IMR-90 (cell line): Measurements from ENCODE around the gene SOX5. TPM values are rescaled to one million over a fixed set of nuclear protein-coding genes. Genes with fewer than 3 reads are reported as not detected.
"Not testable (repeated sequence)": the region's sequence is repeated elsewhere in the genome, so short reads cannot be mapped to it uniquely, and the experiment has no call there.

Source experiments
- ATAC-seq: fragments of 200-7000 bp; cut with Tn5 transposase; 2 replicates; pipeline ENCODE4 v1.9.1; 2020; ENCODE audit warnings: low read depth, mild to moderate bottlenecking, moderate library complexity
- BruUV-seq: library from RNA; stranded (reverse); fragments of 400-500 nt; replicated peaks from 2 replicates; lab custom pipeline; 2021; lab: Mats Ljungman, UMichigan
- CTCF ChIA-PET: fragments of 300-600 bp; formaldehyde crosslinking; extraction: SDS; loops from one replicate; lab custom pipeline; 2021; ENCODE audit warnings: antibody characterized with exemption; lab: Yijun Ruan, JAX
- POLR2A ChIA-PET: fragments of 300-600 bp; sonication (Branson Sonifier 250); formaldehyde crosslinking; loops from one replicate; lab custom pipeline; 2022; ENCODE audit warnings: antibody characterized with exemption; ENCODE audit not compliant: unreplicated experiment; lab: Charles Lee
- DNase-seq: peaks from one replicate; pipeline ENCODE4 v3.0.0; 2013
- H2AFZ ChIP-seq: replicated peaks from 2 replicates; pipeline ENCODE3; 2013; ENCODE audit warnings: low read length, mild to moderate bottlenecking; ENCODE audit not compliant: poor library complexity
- H2AK5ac ChIP-seq: 2 replicates; pipeline ENCODE4 v1.6.1; 2013; ENCODE audit warnings: low read depth, low read length, inconsistent platforms
- H2AK9ac ChIP-seq: replicated peaks from 2 replicates; pipeline ENCODE3; 2013; ENCODE audit warnings: mild to moderate bottlenecking, low read depth, low read length, moderate library complexity; ENCODE audit not compliant: poor library complexity
- H2BK120ac ChIP-seq: 2 replicates; pipeline ENCODE4 v1.6.1; 2013; ENCODE audit warnings: low read depth, low read length, inconsistent platforms
- H2BK15ac ChIP-seq: 3 replicates; pipeline ENCODE4 v1.6.1; 2013; ENCODE audit warnings: low read depth, low read length, inconsistent platforms
- H2BK20ac ChIP-seq: 2 replicates; pipeline ENCODE4 v1.6.1; 2013; ENCODE audit warnings: low read depth, mild to moderate bottlenecking, inconsistent platforms, low read length, moderate library complexity
- H2BK5ac ChIP-seq: 2 replicates; pipeline ENCODE4 v1.6.1; 2013; ENCODE audit warnings: mild to moderate bottlenecking, low read depth, low read length, inconsistent platforms; ENCODE audit not compliant: poor library complexity, severe bottlenecking
- H3K14ac ChIP-seq: replicated peaks from 2 replicates; pipeline ENCODE4 v1.6.1; 2013; ENCODE audit warnings: low read depth, low read length, inconsistent platforms
- H3K18ac ChIP-seq: 2 replicates; pipeline ENCODE4 v1.6.1; 2013; ENCODE audit warnings: low read depth, low read length, control low read depth
- H3K23ac ChIP-seq: 2 replicates; pipeline ENCODE4 v1.6.1; 2013; ENCODE audit warnings: low read depth, low read length, inconsistent platforms
- H3K27ac ChIP-seq: 2 replicates; pipeline ENCODE4 v1.5.1; 2013; ENCODE audit warnings: mild to moderate bottlenecking, control low read depth, low read length; ENCODE audit not compliant: insufficient read depth
- H3K27me3 ChIP-seq: 2 replicates; pipeline ENCODE4 v1.6.1; 2013; ENCODE audit warnings: low read length; ENCODE audit not compliant: control insufficient read depth, insufficient read depth
- H3K36me3 ChIP-seq: 2 replicates; pipeline ENCODE4 v1.6.1; 2013; ENCODE audit warnings: low read length, mixed read lengths; ENCODE audit not compliant: control insufficient read depth, insufficient read depth
- H3K4ac ChIP-seq: 2 replicates; pipeline ENCODE4 v1.6.1; 2013; ENCODE audit warnings: low read depth, low read length, inconsistent platforms
- H3K4me1 ChIP-seq: 2 replicates; pipeline ENCODE4 v1.6.1; 2013; ENCODE audit warnings: low read length, mixed read lengths; ENCODE audit not compliant: control insufficient read depth, insufficient read depth
- H3K4me2 ChIP-seq: 2 replicates; pipeline ENCODE4 v1.6.1; 2013; ENCODE audit warnings: low read depth, mild to moderate bottlenecking, control low read depth, low read length, moderate library complexity
- H3K4me3 ChIP-seq: 2 replicates; pipeline ENCODE4 v1.5.1; 2013; ENCODE audit warnings: low read depth, mild to moderate bottlenecking, control low read depth, low read length, moderate library complexity; ENCODE audit not compliant: insufficient read depth
- H3K56ac ChIP-seq: 2 replicates; pipeline ENCODE4 v1.6.1; 2013; ENCODE audit warnings: low read length, inconsistent platforms; ENCODE audit not compliant: insufficient read depth; ENCODE audit errors: extremely low read depth
- H3K79me1 ChIP-seq, 2 experiments: 2 replicates each; pipeline ENCODE4 v1.6.1; 2013; ENCODE audit warnings: low read length in 2 of 2, inconsistent platforms in 1 of 2, low read depth in 1 of 2
- H3K9ac ChIP-seq: 2 replicates; pipeline ENCODE4 v1.6.1; 2013; ENCODE audit warnings: low read depth, low read length, control low read depth
- H3K9me1 ChIP-seq: 2 replicates; pipeline ENCODE4 v1.6.1; 2013; ENCODE audit warnings: low read length, inconsistent platforms; ENCODE audit not compliant: insufficient read depth
- H3K9me3 ChIP-seq: 2 replicates; pipeline ENCODE4 v1.6.1; 2013; ENCODE audit warnings: low read length; ENCODE audit not compliant: control insufficient read depth, insufficient read depth
- H4K20me1 ChIP-seq: 2 replicates; pipeline ENCODE4 v1.6.1; 2013; ENCODE audit warnings: low read length, inconsistent platforms; ENCODE audit not compliant: insufficient read depth
- H4K5ac ChIP-seq: 2 replicates; pipeline ENCODE4 v1.6.1; 2013; ENCODE audit warnings: mild to moderate bottlenecking, low read depth, low read length, control low read depth
- H4K8ac ChIP-seq, 2 experiments: 2 replicates each; pipeline ENCODE4 v1.6.1; 2013; ENCODE audit warnings: low read depth in 2 of 2, low read length in 2 of 2, control low read depth in 1 of 2, inconsistent platforms in 1 of 2
- H4K91ac ChIP-seq: 2 replicates; pipeline ENCODE4 v1.6.1; 2013; ENCODE audit warnings: low read depth, low read length, inconsistent platforms; ENCODE audit not compliant: insufficient read depth
- WGBS, 2 experiments: methylation state at CpG; one replicate each; pipeline versions ENCODE4 v1.1.5 to v1.1.7; 2013; ENCODE audit warnings: missing lambda C conversion rate in 2 of 2; ENCODE audit not compliant: insufficient read length in 1 of 2; ENCODE audit errors: extremely low coverage in 2 of 2; 5-methylcytosine and 5-hydroxymethylcytosine counted together
- dilution Hi-C: fragments of 300-500 bp; cut with HindIII; formaldehyde crosslinking; loops from one replicate; pipeline ENCODE4 v1.14.3; 2018; ENCODE audit warnings: low sequenced_read_pairs; ENCODE audit not compliant: unreplicated experiment
- in situ Hi-C: fragments of 300-500 bp; cut with MboI; formaldehyde crosslinking; loops from 3 replicates; pipeline ENCODE4 v1.14.3; 2019; ENCODE audit warnings: low sequenced_read_pairs, inconsistent platforms, mixed read lengths
- intact Hi-C: fragments of 100-400 bp; cut with micrococcal nuclease; formaldehyde crosslinking; loops from 2 replicates; pipeline ENCODE4 v1.10.0; 2022
- polyA plus RNA-seq, 3 experiments: library from polyadenylated mRNA; depleted of rRNA; stranded (reverse); fragments of >200 nt; gene quantifications; 2 replicates each; pipeline ENCODE4 v1.2.3, GENCODE V29; 2012; ENCODE audit warnings: low replicate concordance in 1 of 3
- total RNA-seq: library from RNA; depleted of rRNA; stranded (reverse); fragments of >200 nt; gene quantifications from 2 replicates; pipeline ENCODE4 v1.2.3, GENCODE V29; 2012

Gene SOX5
- total and polyA plus RNA-seq, 2 of the 4 experiments (the other 2 are of a cell fraction): 1.1 to 13.1 TPM

DNA sequence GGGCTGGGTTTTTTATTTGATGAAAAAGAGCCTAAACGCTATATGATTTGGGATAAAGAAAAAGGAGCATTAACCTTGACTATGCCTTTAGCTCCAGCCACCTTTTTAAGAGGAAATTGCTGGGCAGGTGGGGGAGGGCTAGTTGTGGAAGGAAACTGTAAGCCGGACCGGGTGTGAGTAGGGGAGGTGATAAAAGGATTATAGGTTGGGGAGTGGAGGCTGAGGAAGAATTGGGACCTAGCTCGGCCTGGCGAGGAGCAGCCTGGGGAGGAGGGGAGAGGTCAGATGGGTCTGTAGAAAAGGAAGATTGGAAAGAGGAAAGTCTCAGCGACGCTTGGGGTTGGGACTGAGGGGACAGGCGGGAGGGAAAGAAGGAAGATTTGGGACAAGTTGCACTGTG is 439.6 kb downstream of the SOX5 start:
- H3K4me2 ChIP-seq, BruUV-seq, H3K23ac ChIP-seq, H2BK20ac ChIP-seq, H3K4me3 ChIP-seq, H3K79me1 ChIP-seq, H3K27me3 ChIP-seq, H3K4ac ChIP-seq, H3K9me1 ChIP-seq, H2BK120ac ChIP-seq, in situ Hi-C loops, H3K18ac ChIP-seq, H2AFZ ChIP-seq, H4K91ac ChIP-seq, H2BK5ac ChIP-seq, intact Hi-C loops, H3K9ac ChIP-seq, H3K4me1 ChIP-seq, ATAC-seq, DNase-seq, POLR2A ChIA-PET, H3K56ac ChIP-seq, H3K27ac ChIP-seq, H4K8ac ChIP-seq, H2AK5ac ChIP-seq, H4K5ac ChIP-seq, H2BK15ac ChIP-seq, CTCF ChIA-PET, H2AK9ac ChIP-seq, dilution Hi-C loops, H3K14ac ChIP-seq, H4K20me1 ChIP-seq, H3K9me3 ChIP-seq, H3K36me3 ChIP-seq: not testable (repeated sequence)
- WGBS, 2 experiments: 80% methylated on average over 5 of the region's 8 CpGs; no CpG with 5 or more reads in 1 of the 2 experiments

DNA sequence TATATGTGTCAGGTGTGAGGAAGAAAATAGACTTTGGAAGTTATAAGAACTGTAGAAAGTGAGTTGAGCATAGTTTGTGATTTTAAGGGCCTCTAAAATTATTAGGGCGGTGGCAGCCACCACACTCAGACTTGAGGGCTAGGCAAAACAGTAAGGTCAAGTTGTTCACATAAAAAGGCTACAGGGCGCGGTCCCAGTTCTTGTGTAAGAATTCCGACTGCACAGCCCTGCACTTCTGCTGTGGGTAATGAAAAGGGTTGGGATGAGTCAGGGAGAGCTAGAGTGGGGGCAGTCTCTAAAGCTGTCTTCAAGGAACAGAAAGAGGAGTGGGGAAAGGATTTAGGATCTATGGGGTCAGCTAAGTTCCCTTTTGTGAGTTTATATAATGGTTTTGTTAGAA is 441.7 kb downstream of the SOX5 start:
- H2AK9ac ChIP-seq, POLR2A ChIA-PET, H3K4me3 ChIP-seq, H3K36me3 ChIP-seq, H3K27ac ChIP-seq, H3K79me1 ChIP-seq, H3K23ac ChIP-seq, ATAC-seq, intact Hi-C loops, DNase-seq, BruUV-seq, H2BK5ac ChIP-seq, H2AK5ac ChIP-seq, H3K27me3 ChIP-seq, H3K14ac ChIP-seq, H2BK20ac ChIP-seq, H4K20me1 ChIP-seq, H3K9ac ChIP-seq, in situ Hi-C loops, H4K5ac ChIP-seq, H3K9me1 ChIP-seq, H3K56ac ChIP-seq, H4K8ac ChIP-seq, CTCF ChIA-PET, H4K91ac ChIP-seq, H3K18ac ChIP-seq, H2BK15ac ChIP-seq, H3K4ac ChIP-seq, H3K9me3 ChIP-seq, H3K4me1 ChIP-seq, H3K4me2 ChIP-seq, H2AFZ ChIP-seq, dilution Hi-C loops, H2BK120ac ChIP-seq: not testable (repeated sequence)
- 87% methylated on average over 3 of the region's 4 CpGs; no CpG with 5 or more reads in 1 of the 2 experiments for WGBS, 2 experiments
